Esophagus squamous epithelium (tissue), 5 donors: ENCODE measurements around the gene PRXL2C. TPM values are rescaled to one million over a fixed set of nuclear protein-coding genes. Genes with fewer than 3 reads are reported as not detected.

Experiments used
- DNase-seq: peaks from one replicate; lab custom pipeline; 2025; lab: John Stamatoyannopoulos, UW
- H3K27ac ChIP-seq, 4 donors: fragments of 200-600 bp; sonication (generic); one replicate each; pipeline ENCODE4 v1.5.1; 2016 to 2019; ENCODE audit warnings: mild to moderate bottlenecking in 1 of 4
- H3K27me3 ChIP-seq, 4 donors: fragments of 200-600 bp; sonication (generic); 1 replicate in 3 of 4; 2 replicates in 1 of 4; pipeline versions ENCODE4 v1.5.1 to v1.6.0; 2017 to 2021; ENCODE audit warnings: antibody characterized with exemption in 1 of 4
- H3K36me3 ChIP-seq, 3 donors: fragments of 200-600 bp; sonication (generic); one replicate each; pipeline ENCODE4 v1.5.1; 2016 to 2019
- H3K4me1 ChIP-seq, 3 donors: fragments of 200-600 bp; sonication (generic); one replicate each; pipeline ENCODE4 v1.5.1; 2017 to 2019
- H3K4me3 ChIP-seq, 4 donors: fragments of 200-600 bp; sonication (generic); 1 replicate in 3 of 4; 2 replicates in 1 of 4; pipeline ENCODE4 v1.5.1; 2016 to 2019; ENCODE audit warnings: mild to moderate bottlenecking in 2 of 4, moderate library complexity in 1 of 4
- H3K9me3 ChIP-seq, 3 donors: fragments of 200-600 bp; sonication (generic); one replicate each; pipeline ENCODE4 v1.5.1; 2016 to 2019
- CTCF ChIP-seq, 6 experiments: fragments of 450-650 bp in 4 of 6; fragments of 200-600 bp in 2 of 6; sonication (generic) in 2 of 6; IDR thresholded peaks; one replicate each; pipeline ENCODE4 v1.5.1; 2016 to 2019; ENCODE audit warnings: antibody characterized with exemption in 6 of 6, mild to moderate bottlenecking in 4 of 6, moderate library complexity in 4 of 6
- POLR2A ChIP-seq, 4 donors: fragments of 450-650 bp; IDR thresholded peaks; one replicate each; pipeline ENCODE4 v1.6.1; 2017; ENCODE audit warnings: antibody characterized with exemption in 4 of 4, mild to moderate bottlenecking in 4 of 4, moderate library complexity in 3 of 4
- WGBS, 2 donors: methylation state at CpG; one replicate each; pipeline ENCODE4 v1.1.5; 2018; 5-methylcytosine and 5-hydroxymethylcytosine counted together
- intact Hi-C: fragments of 100-400 bp; cut with DNase I; formaldehyde crosslinking; loops from one replicate; pipeline ENCODE4 v1.15.0; 2022
- total RNA-seq, 4 donors: library from RNA; depleted of rRNA; stranded (reverse); fragments of >200 nt; gene quantifications; one replicate each; pipeline ENCODE4 v1.1.0, GENCODE V29; 2016
- donor health status: DM: yes; HTN: yes; CAD: no.

PRXL2C gene
- total RNA-seq, 4 donors from 2014 or later: 0.95 to 12.2 (median 5.6) TPM

GRCh38 chr9:96646081-96646991, 8.8 kb downstream of the PRXL2C start:
- H3K27me3 ChIP-seq: no peaks in the 10 kb centered on the region
- peaks cover 0 to 5% (median 4%) of the 10 kb centered on the region in 3 donors for H3K4me1 ChIP-seq
- H3K27ac ChIP-seq: peak overlapping the region in 3 of 4 donors; percentile 44 to 79 (median 51)
- no peak for DNase-seq
- peaks cover 0 to 91% (median 11%) of the 10 kb centered on the region in 3 donors for H3K36me3 ChIP-seq
- H3K9me3 ChIP-seq: no peaks in the 10 kb centered on the region
- intact Hi-C loops: no loop called here
- no peak for TF ChIP-seq POLR2A (IDR thresholded peaks at IDR 0.05)
- TF ChIP-seq CTCF (IDR thresholded peaks at IDR 0.05): no peak
- no peak overlapping the region for H3K4me3 ChIP-seq
- WGBS, 2 donors: 64 to 67% methylated on average over 13 of the region's 13 CpGs

GRCh38 chr9:96644137-96644536, 11.0 kb downstream of the PRXL2C start:
- no peaks in the 10 kb centered on the region for H3K9me3 ChIP-seq
- intact Hi-C loops: no loop called here
- DNase-seq: no peak
- H3K27me3 ChIP-seq: no peaks in the 10 kb centered on the region
- H3K4me1 ChIP-seq: peaks cover 0 to 5% (median 4%) of the 10 kb centered on the region in 3 donors
- no peak overlapping the region for H3K4me3 ChIP-seq
- TF ChIP-seq POLR2A (IDR thresholded peaks at IDR 0.05) (no peak), CTCF (IDR thresholded peaks at IDR 0.05) (no peak)
- peaks cover 0 to 75% (median 2%) of the 10 kb centered on the region in 3 donors for H3K36me3 ChIP-seq
- H3K27ac ChIP-seq: no peak overlapping the region
- WGBS, 2 donors: 76 to 88% methylated on average over 2 of the region's 2 CpGs

DNA sequence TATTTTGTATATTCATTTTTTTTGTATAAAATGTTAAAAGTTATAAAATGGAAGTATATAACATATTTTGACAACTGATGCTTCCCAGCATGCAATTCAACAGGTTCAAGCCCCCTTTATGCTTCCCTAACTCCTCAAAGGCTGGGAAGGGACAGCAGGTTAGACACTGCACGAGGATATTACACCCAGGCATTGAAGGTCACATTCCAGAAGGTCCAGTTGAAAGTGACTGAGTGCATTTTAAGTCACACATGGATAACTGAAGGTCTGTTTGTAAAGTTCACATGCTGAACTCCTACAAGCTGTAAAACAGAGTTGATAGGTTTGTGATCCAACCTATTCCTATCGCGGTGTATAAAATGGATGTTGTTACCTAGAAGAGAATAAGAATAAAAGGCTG, 13.6 kb downstream of the PRXL2C start:
- TF ChIP-seq CTCF (IDR thresholded peaks at IDR 0.05) (no peak), POLR2A (IDR thresholded peaks at IDR 0.05) (no peak)
- no peak overlapping the region for H3K4me3 ChIP-seq
- intact Hi-C loops: no loop called here
- DNase-seq: no peak
- H3K4me1 ChIP-seq: peaks cover 0 to 5% (median 4%) of the 10 kb centered on the region in 3 donors
- no peak overlapping the region for H3K27ac ChIP-seq
- H3K9me3 ChIP-seq: no peaks in the 10 kb centered on the region
- H3K36me3 ChIP-seq: peaks cover 0 to 56% (median 2%) of the 10 kb centered on the region in 3 donors
- H3K27me3 ChIP-seq: no peaks in the 10 kb centered on the region
- 86 to 87% methylated on average over 3 of the region's 3 CpGs for WGBS, 2 donors

DNA sequence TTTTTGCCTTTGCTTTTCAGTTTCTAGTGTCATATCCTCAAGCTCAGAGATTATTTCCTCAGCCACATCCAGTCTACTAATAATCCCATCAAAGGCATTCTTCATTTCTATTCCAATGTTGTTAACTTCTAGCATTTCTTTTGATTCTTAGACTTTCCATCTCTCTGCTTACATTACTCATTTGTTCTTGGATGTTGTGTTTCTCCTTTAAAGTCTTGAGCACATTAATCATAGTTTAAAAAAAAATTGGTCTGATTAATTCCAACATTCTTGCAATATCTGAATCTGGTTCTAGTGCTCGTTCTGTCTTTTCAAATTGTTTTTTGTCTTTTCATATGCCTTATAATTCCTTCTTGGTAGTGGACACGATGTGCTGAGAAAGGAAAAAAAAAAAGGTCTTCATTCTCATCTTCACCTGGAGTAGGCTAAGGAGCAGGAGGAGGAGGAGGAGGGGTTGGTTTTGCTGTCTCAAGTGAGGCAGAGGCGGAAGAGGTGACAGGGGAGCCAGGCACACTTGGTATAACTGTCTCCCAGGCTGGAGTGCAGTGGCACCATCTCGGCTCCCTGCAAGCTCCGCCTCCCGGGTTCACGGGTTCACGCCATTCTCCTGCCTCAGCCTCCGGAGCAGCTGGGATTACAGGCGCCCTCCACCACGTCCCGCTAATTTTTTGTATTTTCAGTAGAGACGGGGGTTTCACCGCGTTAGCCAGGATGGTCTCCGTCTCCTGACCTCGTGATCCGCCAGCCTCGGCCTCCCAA, 16.3 kb downstream of the PRXL2C start:
- Histone ChIP-seq H3K27ac (no peak overlapping the region), H3K27me3 (peaks cover 0 to 2% (median 0%) of the 10 kb centered on the region in 4 donors), H3K4me1 (no peaks in the 10 kb centered on the region), H3K4me3 (no peak overlapping the region), H3K36me3 (peaks cover 0 to 29% (median 2%) of the 10 kb centered on the region in 3 donors), H3K9me3 (no peaks in the 10 kb centered on the region)
- 86 to 92% methylated on average over 16 to 17 of the region's 19 CpGs for WGBS, 2 donors
- no peak for DNase-seq
- TF ChIP-seq CTCF (IDR thresholded peaks at IDR 0.05) (no peak), POLR2A (IDR thresholded peaks at IDR 0.05) (no peak)
- intact Hi-C loops: no loop called here
